ENCODE measurements around the gene VOPP1.
"Not testable (repeated sequence)": the region's sequence is repeated elsewhere in the genome, so short reads cannot be mapped to it uniquely, and the experiment has no call there.

DNA sequence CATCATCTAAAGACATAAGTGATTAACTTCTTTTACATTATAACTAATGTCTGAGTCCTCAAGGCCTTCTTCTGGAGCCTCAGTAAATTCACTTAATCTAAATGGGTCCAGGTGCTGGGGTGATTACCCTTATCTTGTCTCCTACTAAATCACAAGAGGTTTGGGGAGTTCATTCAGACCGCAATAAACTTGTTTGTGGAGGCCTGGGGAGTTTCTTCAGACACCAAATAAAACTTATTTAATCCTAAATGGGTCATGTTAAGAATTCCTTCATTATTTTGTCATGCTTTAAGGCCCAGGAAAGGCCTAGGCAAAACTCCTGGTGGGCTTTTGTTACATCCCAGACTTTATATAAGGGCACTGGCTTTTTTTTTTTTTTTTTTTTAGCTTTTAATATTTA, 62.1 kb downstream of the VOPP1 start:
- TF ChIP-seq, protein P1, sequence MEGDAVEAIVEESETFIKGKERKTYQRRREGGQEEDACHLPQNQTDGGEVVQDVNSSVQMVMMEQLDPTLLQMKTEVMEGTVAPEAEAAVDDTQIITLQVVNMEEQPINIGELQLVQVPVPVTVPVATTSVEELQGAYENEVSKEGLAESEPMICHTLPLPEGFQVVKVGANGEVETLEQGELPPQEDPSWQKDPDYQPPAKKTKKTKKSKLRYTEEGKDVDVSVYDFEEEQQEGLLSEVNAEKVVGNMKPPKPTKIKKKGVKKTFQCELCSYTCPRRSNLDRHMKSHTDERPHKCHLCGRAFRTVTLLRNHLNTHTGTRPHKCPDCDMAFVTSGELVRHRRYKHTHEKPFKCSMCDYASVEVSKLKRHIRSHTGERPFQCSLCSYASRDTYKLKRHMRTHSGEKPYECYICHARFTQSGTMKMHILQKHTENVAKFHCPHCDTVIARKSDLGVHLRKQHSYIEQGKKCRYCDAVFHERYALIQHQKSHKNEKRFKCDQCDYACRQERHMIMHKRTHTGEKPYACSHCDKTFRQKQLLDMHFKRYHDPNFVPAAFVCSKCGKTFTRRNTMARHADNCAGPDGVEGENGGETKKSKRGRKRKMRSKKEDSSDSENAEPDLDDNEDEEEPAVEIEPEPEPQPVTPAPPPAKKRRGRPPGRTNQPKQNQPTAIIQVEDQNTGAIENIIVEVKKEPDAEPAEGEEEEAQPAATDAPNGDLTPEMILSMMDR (IDR thresholded peaks at IDR 0.05; ENCODE audit: extremely low read depth in 1 of 2, insufficient read depth in 1 of 2, low read depth in 1 of 2, low read length in 2 of 2) = not testable (repeated sequence)
- not testable (repeated sequence) for TF ChIP-seq POLR2AphosphoS5 (IDR thresholded peaks at IDR 0.05; ENCODE audit: insufficient read depth, low read depth, low read length); FOS (IDR thresholded peaks at IDR 0.05; ENCODE audit: borderline replicate concordance, insufficient read depth, low read length); EZH2 (IDR thresholded peaks at IDR 0.05; ENCODE audit: borderline replicate concordance, low read depth, low read length, severe bottlenecking); MAX (IDR thresholded peaks at IDR 0.05; ENCODE audit: insufficient read depth, insufficient read length); POLR2A (IDR thresholded peaks at IDR 0.05; ENCODE audit: low read depth, low read length); JUN (IDR thresholded peaks at IDR 0.05; ENCODE audit: borderline replicate concordance, insufficient read depth, insufficient read length, low read depth); GATA2 (IDR thresholded peaks at IDR 0.05; ENCODE audit: insufficient read depth, insufficient read length, low read depth, low read length); MYC (IDR thresholded peaks at IDR 0.05; ENCODE audit: low read depth, low read length)
